GM12878 (cell line): ENCODE measurements around the gene C11orf98.

Source experiments
- CTCF ChIP-seq, 3 experiments: IDR thresholded peaks in 2 of 3; conservative IDR thresholded peaks in 1 of 3; 2 replicates each; pipeline ENCODE4 v1.5.1; 2011; ENCODE audit warnings: low read depth in 3 of 3, low read length in 3 of 3, mild to moderate bottlenecking in 3 of 3, control low read depth in 2 of 3, moderate library complexity in 2 of 3, inconsistent platforms in 1 of 3, mixed read lengths in 1 of 3; ENCODE audit not compliant: control insufficient read depth in 2 of 3, insufficient read depth in 1 of 3; ENCODE audit errors: extremely low read depth in 1 of 3
- EZH2 ChIP-seq: IDR thresholded peaks from 2 replicates; pipeline ENCODE4 v1.6.1; 2012; ENCODE audit warnings: low read depth, mild to moderate bottlenecking, control low read depth, inconsistent platforms, low read length, borderline replicate concordance; ENCODE audit not compliant: control insufficient read depth
- POLR2A ChIP-seq: IDR thresholded peaks from 2 replicates; pipeline ENCODE4 v1.6.1; 2011; ENCODE audit warnings: low read depth, mild to moderate bottlenecking, low read length

GRCh38 chr11:62615521-62615920 lies 49.5 kb downstream of the C11orf98 start:
- TF ChIP-seq CTCF (IDR thresholded peaks at IDR 0.05 in 2 of 3, conservative IDR thresholded peaks at IDR 0.05 in 1 of 3; ENCODE audit: control insufficient read depth in 2 of 3, extremely low read depth in 1 of 3, insufficient read depth in 1 of 3, low read depth in 3 of 3, low read length in 3 of 3) (no peak), POLR2A (no peak), EZH2 (no peak)
